Measurements from ENCODE around the gene SUCLG2.

SUCLG2 gene

DNA sequence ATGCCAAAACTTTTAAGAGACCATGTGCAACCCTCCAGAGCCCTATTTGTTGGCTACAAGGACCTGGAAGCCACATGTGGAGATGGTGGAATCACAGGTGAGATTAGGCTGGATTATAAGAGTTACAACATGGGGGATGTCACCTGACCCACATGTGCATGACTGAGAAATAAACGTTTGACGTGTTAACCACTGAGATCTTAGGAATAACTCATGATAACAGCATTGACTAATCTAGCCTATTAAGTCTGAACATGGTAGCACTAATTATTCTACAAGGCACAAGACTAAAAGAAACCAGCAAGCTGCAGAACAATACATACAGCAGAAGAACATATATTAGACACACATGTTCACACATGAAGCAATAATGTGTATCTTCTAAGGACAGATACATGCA, 38.4 kb downstream of the SUCLG2 start:
- in situ Hi-C loops (cut with MboI; ENCODE audit: low sequenced_read_pairs), result no loop called here
- Histone ChIP-seq H3K4me3 (no peak overlapping the region), H3K36me3 (replicated peaks) (peaks cover 6% of the 10 kb centered on the region; the same call in 1 of the 2 replicates), H3K9me3 (no peaks in the 10 kb centered on the region), H3K27me3 (ENCODE audit: low read depth) (no peaks in the 10 kb centered on the region), H3K4me1 (0 out of 2 replicates have a peak, but pooled peaks cover 3% of the 10 kb centered on the region)
- no peak for DNase-seq (ENCODE audit: low spot score in 2 of 2)

- Histone ChIP-seq H3K36me3 (replicated peaks) (peaks cover 6% of the 10 kb centered on the region), H3K9me3 (no peaks in the 10 kb centered on the region), H3K4me1 (peaks cover 5% of the 10 kb centered on the region; the same call in 1 of the 2 replicates), H3K4me3 (no peak overlapping the region), H3K27me3 (ENCODE audit: low read depth) (no peaks in the 10 kb centered on the region)
- in situ Hi-C loops (cut with MboI; ENCODE audit: low sequenced_read_pairs), result no loop called here
- no peak for DNase-seq (ENCODE audit: low spot score in 2 of 2)
These were observed 40.2 kb downstream of the SUCLG2 start for GRCh38 chr3:67614195-67614594.

GRCh38 chr3:67610458-67610857, 44.0 kb downstream of the SUCLG2 start:
- H3K36me3 ChIP-seq (replicated peaks), result peaks cover 21% of the 10 kb centered on the region
- H3K27me3 ChIP-seq (ENCODE audit: low read depth), result no peaks in the 10 kb centered on the region
- H3K4me1 ChIP-seq, result peaks cover 5% of the 10 kb centered on the region; the same call in 1 of the 2 replicates
- no peak for DNase-seq (ENCODE audit: low spot score in 2 of 2)
- no peaks in the 10 kb centered on the region for H3K9me3 ChIP-seq
- in situ Hi-C loops (cut with MboI; ENCODE audit: low sequenced_read_pairs), result no loop called here
- H3K4me3 ChIP-seq, result no peak overlapping the region

DNA sequence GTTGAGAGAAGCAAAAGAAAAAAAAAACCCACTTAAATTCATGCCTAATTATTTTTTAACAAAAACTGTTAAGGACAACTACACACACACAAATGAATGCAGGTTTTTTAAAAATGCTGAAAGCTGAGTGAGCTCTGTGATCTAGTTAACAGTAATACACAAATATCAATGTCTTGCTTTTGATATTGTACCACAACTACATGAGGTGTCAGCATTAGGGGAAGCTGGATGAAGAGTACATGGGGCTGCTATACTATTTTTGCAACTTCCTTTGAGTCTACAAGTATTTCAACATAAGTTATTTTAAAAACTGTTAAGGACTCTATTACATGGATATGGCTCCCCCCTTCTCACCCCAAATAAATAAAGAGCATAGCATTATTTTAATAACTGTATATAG, 44.7 kb downstream of the SUCLG2 start:
- no peak for DNase-seq (ENCODE audit: low spot score in 2 of 2)
- Histone ChIP-seq H3K36me3 (replicated peaks) (peaks cover 27% of the 10 kb centered on the region), H3K9me3 (no peaks in the 10 kb centered on the region), H3K27me3 (ENCODE audit: low read depth) (no peaks in the 10 kb centered on the region), H3K4me1 (peaks cover 5% of the 10 kb centered on the region; the same call in 1 of the 2 replicates), H3K4me3 (no peak overlapping the region)
- in situ Hi-C loops (cut with MboI; ENCODE audit: low sequenced_read_pairs), result no loop called here

- Histone ChIP-seq H3K27me3 (ENCODE audit: low read depth) (no peaks in the 10 kb centered on the region), H3K9me3 (no peaks in the 10 kb centered on the region), H3K4me3 (no peak overlapping the region), H3K36me3 (replicated peaks) (peaks cover 27% of the 10 kb centered on the region), H3K4me1 (peaks cover 5% of the 10 kb centered on the region; the same call in 1 of the 2 replicates)
- no peak for DNase-seq (ENCODE audit: low spot score in 2 of 2)
- in situ Hi-C loops (cut with MboI; ENCODE audit: low sequenced_read_pairs), result no loop called here
These were observed 46.4 kb downstream of the SUCLG2 start for GRCh38 chr3:67608034-67608433.

GRCh38 chr3:67605377-67605776, 49.0 kb downstream of the SUCLG2 start:
- Histone ChIP-seq H3K9me3 (no peaks in the 10 kb centered on the region), H3K4me1 (peaks cover 5% of the 10 kb centered on the region; the same call in 1 of the 2 replicates), H3K4me3 (no peak overlapping the region), H3K27me3 (ENCODE audit: low read depth) (no peaks in the 10 kb centered on the region), H3K36me3 (replicated peaks) (peaks cover 27% of the 10 kb centered on the region)
- in situ Hi-C loops (cut with MboI; ENCODE audit: low sequenced_read_pairs), result no loop called here
- no peak for DNase-seq (ENCODE audit: low spot score in 2 of 2)

DNA sequence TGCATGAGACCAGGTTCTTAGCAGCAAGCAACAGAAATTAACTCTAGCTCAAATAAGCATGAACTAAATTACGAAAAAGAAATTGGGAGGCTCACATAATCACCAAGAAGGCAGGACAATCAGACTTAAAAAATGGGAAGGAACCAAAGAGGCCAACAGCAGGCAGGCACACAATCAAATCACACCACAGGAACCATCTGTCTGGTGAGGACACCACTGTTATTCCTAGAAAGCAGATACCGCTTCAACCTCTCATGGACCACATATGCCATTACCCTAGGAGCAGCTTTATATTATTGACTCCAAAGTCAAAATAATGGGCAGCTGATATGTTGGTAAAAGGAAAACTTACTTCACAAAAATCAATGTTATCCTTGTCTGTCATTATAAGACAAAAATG, 51.6 kb downstream of the SUCLG2 start:
- Histone ChIP-seq H3K9me3 (no peaks in the 10 kb centered on the region), H3K36me3 (replicated peaks) (peaks cover 24% of the 10 kb centered on the region), H3K4me3 (no peak overlapping the region), H3K4me1 (no peaks in the 10 kb centered on the region), H3K27me3 (ENCODE audit: low read depth) (no peaks in the 10 kb centered on the region)
- no peak for DNase-seq (ENCODE audit: low spot score in 2 of 2)
- in situ Hi-C loops (cut with MboI; ENCODE audit: low sequenced_read_pairs), result no loop called here

DNA sequence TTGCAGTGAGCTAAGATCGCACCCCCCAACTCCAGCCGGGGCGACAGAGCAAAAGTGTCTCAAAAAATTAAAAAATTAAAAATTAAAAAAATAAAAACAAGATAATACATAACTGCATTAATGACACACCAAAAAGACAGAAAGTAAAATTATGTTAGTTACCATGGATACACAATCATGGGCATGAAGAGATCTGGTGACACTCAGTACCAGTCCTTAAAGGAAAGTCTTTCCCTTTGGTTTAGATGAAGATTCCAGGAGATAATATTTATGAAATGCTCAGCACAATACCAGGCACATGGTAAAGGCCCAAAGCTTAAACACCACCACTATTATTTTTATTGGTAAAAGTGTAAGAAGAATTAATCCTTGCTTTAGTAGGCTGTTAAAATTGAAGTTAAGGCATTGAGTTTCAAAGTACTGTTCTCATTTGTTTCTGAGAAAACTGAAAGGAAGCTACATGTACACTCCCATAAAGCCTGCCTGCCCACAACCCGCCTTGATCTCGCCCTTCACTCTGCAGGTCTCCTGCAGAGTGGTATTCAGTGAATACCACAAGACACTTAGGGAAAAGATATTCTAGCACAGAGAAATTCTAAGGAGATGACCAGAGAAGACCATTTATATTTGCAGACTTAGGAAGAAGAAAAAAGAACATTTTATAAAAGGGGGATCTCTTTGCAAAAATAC, 52.3 kb downstream of the SUCLG2 start:
- Histone ChIP-seq H3K27me3 (ENCODE audit: low read depth) (no peaks in the 10 kb centered on the region), H3K4me3 (no peak overlapping the region), H3K4me1 (no peaks in the 10 kb centered on the region), H3K36me3 (replicated peaks) (peaks cover 18% of the 10 kb centered on the region), H3K9me3 (no peaks in the 10 kb centered on the region)
- no peak for DNase-seq (ENCODE audit: low spot score in 2 of 2)
- in situ Hi-C loops (cut with MboI; ENCODE audit: low sequenced_read_pairs), result no loop called here

DNA sequence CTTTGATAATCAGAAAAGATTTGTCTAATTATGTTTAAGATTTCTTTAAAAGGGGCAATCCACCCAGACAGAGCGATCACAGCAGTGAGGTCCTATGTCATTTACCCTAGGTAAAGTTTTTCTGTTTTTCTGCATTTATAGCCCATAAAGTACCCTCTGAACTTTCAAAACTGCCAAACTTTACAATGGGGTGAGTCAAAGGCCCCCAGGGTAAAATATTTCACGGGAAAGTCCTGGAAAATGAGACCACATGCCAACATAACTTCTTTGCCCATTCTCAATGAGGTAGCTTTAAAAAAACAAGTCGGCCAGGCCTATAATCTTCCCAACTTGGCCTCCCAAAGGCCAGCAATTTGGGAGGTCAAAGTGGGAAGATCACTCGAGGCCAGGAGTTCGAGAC, 53.0 kb downstream of the SUCLG2 start:
- Histone ChIP-seq H3K36me3 (replicated peaks) (peaks cover 13% of the 10 kb centered on the region), H3K4me1 (no peaks in the 10 kb centered on the region)
- no peak for DNase-seq (ENCODE audit: low spot score in 2 of 2)

GRCh38 chr3:67599821-67600220, 54.6 kb downstream of the SUCLG2 start:
- in situ Hi-C loops (cut with MboI; ENCODE audit: low sequenced_read_pairs), result no loop called here
- H3K4me3 ChIP-seq, result no peak overlapping the region
- no peak for DNase-seq (ENCODE audit: low spot score in 2 of 2)
- H3K27me3 ChIP-seq (ENCODE audit: low read depth), result no peaks in the 10 kb centered on the region
- no peaks in the 10 kb centered on the region for H3K4me1 ChIP-seq
- H3K36me3 ChIP-seq (replicated peaks), result peaks cover 7% of the 10 kb centered on the region
- H3K9me3 ChIP-seq, result no peaks in the 10 kb centered on the region

More for the DNA sequence above, 53.0 kb downstream of the SUCLG2 start:
- Histone ChIP-seq H3K9me3 (no peaks in the 10 kb centered on the region), H3K4me3 (no peak overlapping the region), H3K27me3 (ENCODE audit: low read depth) (no peaks in the 10 kb centered on the region)
- in situ Hi-C loops (cut with MboI; ENCODE audit: low sequenced_read_pairs), result no loop called here

DNA sequence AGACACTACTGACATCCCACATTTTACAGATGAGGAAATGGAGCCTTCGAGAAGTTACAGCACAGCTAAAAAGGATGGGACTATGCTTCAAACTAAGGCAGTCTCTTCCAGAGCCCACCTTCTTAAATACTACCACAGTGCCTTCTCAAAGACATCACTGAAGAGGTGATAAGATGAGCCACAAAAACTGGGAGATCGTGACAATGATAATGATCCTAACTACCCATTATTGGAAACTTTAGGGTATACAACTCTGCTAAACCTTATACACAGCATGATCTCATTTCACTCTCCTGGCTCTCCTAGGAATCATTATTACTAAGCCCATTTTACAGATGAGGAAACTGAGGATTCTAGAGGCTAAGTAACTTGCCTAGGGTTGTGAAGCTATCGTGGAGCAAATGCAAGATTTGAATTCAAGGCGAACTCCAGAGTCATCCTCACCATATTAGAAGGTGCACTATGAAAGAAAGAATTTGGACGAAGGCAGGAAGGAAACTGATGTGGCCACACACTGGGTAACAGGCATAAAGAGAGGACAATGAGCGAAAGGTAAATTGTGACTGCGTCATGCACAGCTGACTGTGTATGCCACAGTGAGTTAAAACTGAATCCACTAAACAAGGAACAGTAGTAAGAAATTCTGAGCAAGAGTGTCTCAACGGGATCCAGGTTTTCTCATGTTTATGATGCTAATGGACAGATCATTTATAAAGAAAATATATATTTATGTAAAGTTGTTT, 55.4 kb downstream of the SUCLG2 start:
- Histone ChIP-seq H3K4me3 (no peak overlapping the region), H3K36me3 (replicated peaks) (peaks cover 7% of the 10 kb centered on the region; the same call in 1 of the 2 replicates), H3K27me3 (ENCODE audit: low read depth) (no peaks in the 10 kb centered on the region), H3K9me3 (no peaks in the 10 kb centered on the region), H3K4me1 (no peaks in the 10 kb centered on the region)
- in situ Hi-C loops (cut with MboI; ENCODE audit: low sequenced_read_pairs), result no loop called here
- DNase-seq (ENCODE audit: low spot score in 2 of 2), result no peak

GRCh38 chr3:67595424-67595823, 59.0 kb downstream of the SUCLG2 start:
- DNase-seq (ENCODE audit: low spot score in 2 of 2), result no peak
- H3K36me3 ChIP-seq (replicated peaks), result peaks cover 7% of the 10 kb centered on the region; the same call in 1 of the 2 replicates
- in situ Hi-C loops (cut with MboI; ENCODE audit: low sequenced_read_pairs), result no loop called here

GRCh38 chr3:67593761-67594234, 60.6 kb downstream of the SUCLG2 start:
- no peak for DNase-seq (ENCODE audit: low spot score in 2 of 2)
- H3K4me1 ChIP-seq, result no peaks in the 10 kb centered on the region

More at GRCh38 chr3:67595424-67595823, 59.0 kb downstream of the SUCLG2 start:
- H3K4me3 ChIP-seq, result no peak overlapping the region
- no peaks in the 10 kb centered on the region for H3K9me3 ChIP-seq
- no peaks in the 10 kb centered on the region for H3K27me3 ChIP-seq (ENCODE audit: low read depth)
- no peaks in the 10 kb centered on the region for H3K4me1 ChIP-seq

DNA sequence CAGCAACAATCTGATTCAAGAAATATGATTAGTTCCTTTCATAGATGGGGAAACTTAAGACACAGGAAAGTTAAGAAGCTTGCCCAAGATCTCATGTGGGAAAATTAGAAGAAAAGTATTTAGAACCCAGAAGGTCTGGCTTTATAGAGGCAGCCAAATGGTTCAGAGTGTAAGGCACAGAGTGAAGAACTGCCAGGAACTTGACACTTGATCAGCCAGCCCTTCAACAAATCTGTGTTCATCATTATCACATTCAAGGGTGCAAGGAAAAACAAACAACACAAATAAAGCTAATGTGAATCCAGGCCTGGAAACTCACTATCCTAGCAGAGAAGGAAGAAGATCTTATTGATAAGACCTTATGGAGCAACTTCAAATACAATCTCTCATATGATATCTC, 62.4 kb downstream of the SUCLG2 start:
- H3K4me1 ChIP-seq, result no peaks in the 10 kb centered on the region
- no peak for DNase-seq (ENCODE audit: low spot score in 2 of 2)
- in situ Hi-C loops (cut with MboI; ENCODE audit: low sequenced_read_pairs), result no loop called here
- no peak overlapping the region for H3K4me3 ChIP-seq
- no peaks in the 10 kb centered on the region for H3K27me3 ChIP-seq (ENCODE audit: low read depth)
- no peaks in the 10 kb centered on the region for H3K36me3 ChIP-seq (replicated peaks)
- no peaks in the 10 kb centered on the region for H3K9me3 ChIP-seq

More at GRCh38 chr3:67593761-67594234, 60.6 kb downstream of the SUCLG2 start:
- in situ Hi-C loops (cut with MboI; ENCODE audit: low sequenced_read_pairs), result no loop called here
- peaks cover under 1% of the 10 kb centered on the region; the same call in 1 of the 2 replicates for H3K36me3 ChIP-seq (replicated peaks)
- H3K27me3 ChIP-seq (ENCODE audit: low read depth), result no peaks in the 10 kb centered on the region
- no peak overlapping the region for H3K4me3 ChIP-seq
- no peaks in the 10 kb centered on the region for H3K9me3 ChIP-seq
